GM12865 (cell line): Measurements from ENCODE around the gene GALNTL6.

Source experiments
- DNase-seq: peaks from one replicate; pipeline ENCODE4 v3.0.0; 2010; ENCODE audit warnings: low read depth
- H3K4me3 ChIP-seq: 2 replicates; pipeline ENCODE4 v1.5.1; 2011; ENCODE audit warnings: mild to moderate bottlenecking, low read depth, low read length, control low read depth
- TF ChIP-seq, protein P1 (sequence below): IDR thresholded peaks from 2 replicates; pipeline ENCODE4 v1.5.1; 2011; ENCODE audit warnings: low read length, control low read depth, low read depth, inconsistent platforms; ENCODE audit not compliant: insufficient read depth; ENCODE audit errors: missing control alignments

The GALNTL6 gene

DNA sequence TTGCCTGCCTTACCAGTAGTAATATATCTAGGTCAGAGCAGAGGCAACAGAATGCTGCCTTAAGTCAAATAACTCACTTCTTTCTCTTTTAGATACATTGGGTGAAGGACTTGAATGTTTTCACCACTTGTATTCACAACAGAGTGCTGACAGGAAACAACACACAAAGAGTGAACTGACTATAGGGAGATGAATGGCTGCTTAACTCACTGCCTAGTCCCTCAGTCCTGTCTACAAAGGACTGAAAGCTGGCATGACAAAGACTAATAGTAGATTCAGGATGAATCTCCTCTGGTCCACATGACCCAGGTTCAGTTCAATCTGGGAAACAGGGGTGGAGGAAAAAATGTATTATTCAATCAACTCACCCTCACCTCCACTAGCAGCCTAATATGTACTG, 134.2 kb downstream of the GALNTL6 start:
- TF ChIP-seq, protein P1, sequence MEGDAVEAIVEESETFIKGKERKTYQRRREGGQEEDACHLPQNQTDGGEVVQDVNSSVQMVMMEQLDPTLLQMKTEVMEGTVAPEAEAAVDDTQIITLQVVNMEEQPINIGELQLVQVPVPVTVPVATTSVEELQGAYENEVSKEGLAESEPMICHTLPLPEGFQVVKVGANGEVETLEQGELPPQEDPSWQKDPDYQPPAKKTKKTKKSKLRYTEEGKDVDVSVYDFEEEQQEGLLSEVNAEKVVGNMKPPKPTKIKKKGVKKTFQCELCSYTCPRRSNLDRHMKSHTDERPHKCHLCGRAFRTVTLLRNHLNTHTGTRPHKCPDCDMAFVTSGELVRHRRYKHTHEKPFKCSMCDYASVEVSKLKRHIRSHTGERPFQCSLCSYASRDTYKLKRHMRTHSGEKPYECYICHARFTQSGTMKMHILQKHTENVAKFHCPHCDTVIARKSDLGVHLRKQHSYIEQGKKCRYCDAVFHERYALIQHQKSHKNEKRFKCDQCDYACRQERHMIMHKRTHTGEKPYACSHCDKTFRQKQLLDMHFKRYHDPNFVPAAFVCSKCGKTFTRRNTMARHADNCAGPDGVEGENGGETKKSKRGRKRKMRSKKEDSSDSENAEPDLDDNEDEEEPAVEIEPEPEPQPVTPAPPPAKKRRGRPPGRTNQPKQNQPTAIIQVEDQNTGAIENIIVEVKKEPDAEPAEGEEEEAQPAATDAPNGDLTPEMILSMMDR: no peak
- no peak overlapping the region for H3K4me3 ChIP-seq
- no peak for DNase-seq

DNA sequence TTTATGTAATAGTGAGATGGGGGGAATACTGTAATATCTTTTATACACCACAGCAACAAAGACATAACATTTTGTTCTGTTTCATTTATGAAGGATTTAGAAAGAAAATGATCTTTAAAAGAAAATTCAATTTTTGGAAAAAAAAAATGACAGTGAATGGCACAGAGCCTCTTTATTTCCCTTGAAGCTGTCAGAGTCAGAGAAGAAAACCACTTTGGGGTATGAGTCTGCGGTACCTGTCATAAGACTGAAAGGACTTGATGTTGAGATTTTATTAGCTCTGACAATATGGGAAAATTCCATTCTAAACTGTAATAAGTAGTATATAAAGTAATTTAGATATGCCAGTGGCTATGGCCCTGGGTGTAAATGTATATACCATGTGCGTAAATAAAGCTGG, 134.8 kb downstream of the GALNTL6 start:
- H3K4me3 ChIP-seq: no peak overlapping the region
- TF ChIP-seq, protein P1: no peak
- DNase-seq: no peak

DNA sequence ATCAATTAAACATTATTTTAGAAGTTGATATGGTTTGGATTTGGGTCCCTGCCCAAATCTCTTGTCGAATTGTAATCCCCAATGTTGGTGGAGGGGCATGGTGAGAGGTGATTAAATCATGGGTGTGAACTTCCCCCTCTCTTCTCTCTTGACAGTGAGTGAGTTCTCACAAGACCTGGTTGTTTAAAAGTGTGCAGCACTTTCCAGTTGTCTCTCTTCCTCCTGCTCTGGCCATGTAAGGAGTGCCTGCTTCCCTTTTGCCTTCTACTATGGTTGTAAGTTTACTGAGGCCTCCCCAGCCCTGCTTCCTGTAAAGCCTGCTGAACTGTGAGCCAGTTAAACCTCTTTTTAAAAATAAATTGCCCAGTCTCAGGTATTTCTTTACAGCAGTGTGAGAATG, 141.4 kb downstream of the GALNTL6 start:
- TF ChIP-seq, protein P1: no peak
- H3K4me3 ChIP-seq: no peak overlapping the region
- peak; percentile 46 for DNase-seq

DNA sequence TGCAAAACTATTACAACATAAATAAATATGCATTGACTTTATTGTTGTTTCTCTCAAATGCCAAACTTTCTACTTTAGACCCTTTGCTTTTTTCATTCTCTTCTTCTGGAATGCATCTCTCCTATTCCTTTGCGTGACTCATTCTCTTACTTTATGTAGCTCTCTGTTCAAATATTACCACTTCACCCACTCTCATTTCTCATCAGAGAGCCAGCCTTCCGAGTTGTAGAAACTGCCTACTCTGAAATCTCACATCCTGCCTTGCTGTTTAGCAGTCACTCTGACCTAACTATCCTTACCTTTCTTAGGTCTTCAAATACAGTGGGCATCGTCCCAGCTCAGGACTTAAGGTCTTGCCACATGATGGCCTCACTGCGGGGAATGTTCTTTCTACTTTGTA, 143.5 kb downstream of the GALNTL6 start:
- TF ChIP-seq, protein P1: no peak
- peak; percentile 15 for DNase-seq
- no peak overlapping the region for H3K4me3 ChIP-seq

DNA sequence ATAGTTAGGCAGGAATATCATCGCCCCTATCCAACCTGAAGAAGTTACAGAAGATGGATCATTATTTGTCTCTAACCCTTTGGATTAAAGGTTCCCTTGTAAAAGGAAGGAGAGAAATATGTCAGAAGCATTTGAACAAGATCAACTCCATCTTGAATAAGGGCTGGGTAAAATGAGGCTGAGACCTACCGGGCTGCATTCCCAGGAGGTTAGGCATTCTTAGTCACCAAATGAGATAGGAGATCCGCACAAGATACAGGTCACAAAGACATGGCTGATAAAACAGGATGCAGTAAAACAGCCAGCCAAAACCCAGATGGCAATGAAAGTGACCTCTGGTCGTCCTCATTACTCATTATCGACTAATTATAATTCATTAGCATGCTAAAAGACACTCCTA, 148.9 kb downstream of the GALNTL6 start:
- H3K4me3 ChIP-seq: no peak overlapping the region
- TF ChIP-seq, protein P1: no peak
- DNase-seq: no peak

DNA sequence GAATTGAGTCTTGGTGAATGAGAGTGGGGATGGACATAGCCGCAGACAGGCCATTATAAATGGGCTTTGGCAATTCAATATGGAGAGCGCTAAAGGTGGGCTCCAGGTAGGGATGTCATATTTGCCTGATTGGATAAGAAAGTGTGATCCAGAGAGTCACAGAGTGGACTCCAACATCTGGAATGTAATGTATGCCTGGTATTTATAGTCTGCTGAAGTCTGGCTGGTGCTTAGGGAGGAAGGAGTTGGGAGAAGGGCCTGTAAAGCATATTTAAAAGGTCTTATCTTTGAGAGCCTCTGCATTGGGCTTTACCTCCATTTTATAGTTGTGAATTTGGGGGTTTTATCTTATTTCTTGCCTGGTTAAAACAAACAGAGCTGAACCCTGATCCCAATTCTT, 153.2 kb downstream of the GALNTL6 start:
- TF ChIP-seq, protein P1: no peak
- DNase-seq: no peak
- no peak overlapping the region for H3K4me3 ChIP-seq

DNA sequence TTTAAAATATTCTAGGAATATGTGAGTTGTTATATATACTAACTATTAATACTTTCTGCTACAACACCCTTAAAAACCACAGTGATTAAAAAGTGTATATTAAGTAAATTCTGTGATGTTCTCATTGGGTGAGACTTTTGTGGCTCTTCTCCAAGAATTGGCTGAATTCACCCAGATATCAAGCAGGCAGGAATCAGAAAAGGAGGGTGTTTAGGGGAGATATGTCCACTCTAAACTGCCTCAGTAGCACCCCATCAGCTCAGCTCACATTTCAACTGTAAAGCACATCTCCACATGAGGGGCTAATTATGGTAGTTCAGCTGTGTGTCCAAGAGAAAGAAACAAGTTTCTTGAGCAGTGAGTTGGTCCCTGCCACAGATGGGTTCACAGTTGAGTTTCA, 165.0 kb downstream of the GALNTL6 start:
- DNase-seq: no peak
- no peak overlapping the region for H3K4me3 ChIP-seq
- TF ChIP-seq, protein P1: no peak
